ENCODE measurements around the gene HS3ST1.

HS3ST1 gene

DNA sequence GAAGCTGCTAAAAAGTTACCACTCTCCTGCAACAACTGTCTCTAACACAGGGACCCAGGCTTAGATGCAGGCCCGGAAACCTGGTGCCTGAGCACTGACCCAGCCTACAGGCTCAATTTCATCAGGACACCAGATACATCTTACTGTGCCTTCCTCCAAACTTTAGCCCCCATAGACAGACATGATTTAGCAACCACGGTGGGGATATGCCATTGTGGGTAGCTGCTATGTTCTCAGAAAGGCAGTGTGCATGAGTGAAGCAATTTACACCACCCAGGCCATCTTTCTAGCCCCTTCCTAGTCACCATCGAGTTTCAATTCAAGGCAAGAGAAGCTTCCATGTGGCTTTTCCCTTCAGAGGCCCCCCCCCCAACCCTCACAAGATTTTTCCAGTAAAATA lies 2.7 kb downstream of the HS3ST1 start:
- Histone ChIP-seq H3K36me3 (ENCODE audit: control insufficient read depth, low read length) (no peaks in the 10 kb centered on the region), H3K4me3 (ENCODE audit: low read length) (no peak overlapping the region), H3K27ac (ENCODE audit: low read depth, low read length) (no peak overlapping the region), H3K4me1 (ENCODE audit: control insufficient read depth, low read length) (peaks cover 14% of the 10 kb centered on the region), H3K4me2 (ENCODE audit: low read length) (no peak overlapping the region), H3K9me3 (ENCODE audit: control insufficient read depth, insufficient read depth, low read length) (no peaks in the 10 kb centered on the region), H3F3A (ENCODE audit: control insufficient read depth, insufficient read depth) (no peaks in the 10 kb centered on the region), H4K20me1 (ENCODE audit: control insufficient read depth, insufficient read depth, low read depth, low read length) (no peaks in the 10 kb centered on the region), H3K9me2 (replicated peaks; ENCODE audit: control insufficient read depth, low read length) (no peaks in the 10 kb centered on the region), H3K79me2 (ENCODE audit: control insufficient read depth, low read length) (no peaks in the 10 kb centered on the region), H3K27me3 (ENCODE audit: control insufficient read depth, low read length) (peaks cover 16% of the 10 kb centered on the region)
- no peak for TF ChIP-seq EZH2phosphoT487 (IDR thresholded peaks at IDR 0.05; ENCODE audit: borderline replicate concordance, low read length)
- TF ChIP-seq, protein P1, sequence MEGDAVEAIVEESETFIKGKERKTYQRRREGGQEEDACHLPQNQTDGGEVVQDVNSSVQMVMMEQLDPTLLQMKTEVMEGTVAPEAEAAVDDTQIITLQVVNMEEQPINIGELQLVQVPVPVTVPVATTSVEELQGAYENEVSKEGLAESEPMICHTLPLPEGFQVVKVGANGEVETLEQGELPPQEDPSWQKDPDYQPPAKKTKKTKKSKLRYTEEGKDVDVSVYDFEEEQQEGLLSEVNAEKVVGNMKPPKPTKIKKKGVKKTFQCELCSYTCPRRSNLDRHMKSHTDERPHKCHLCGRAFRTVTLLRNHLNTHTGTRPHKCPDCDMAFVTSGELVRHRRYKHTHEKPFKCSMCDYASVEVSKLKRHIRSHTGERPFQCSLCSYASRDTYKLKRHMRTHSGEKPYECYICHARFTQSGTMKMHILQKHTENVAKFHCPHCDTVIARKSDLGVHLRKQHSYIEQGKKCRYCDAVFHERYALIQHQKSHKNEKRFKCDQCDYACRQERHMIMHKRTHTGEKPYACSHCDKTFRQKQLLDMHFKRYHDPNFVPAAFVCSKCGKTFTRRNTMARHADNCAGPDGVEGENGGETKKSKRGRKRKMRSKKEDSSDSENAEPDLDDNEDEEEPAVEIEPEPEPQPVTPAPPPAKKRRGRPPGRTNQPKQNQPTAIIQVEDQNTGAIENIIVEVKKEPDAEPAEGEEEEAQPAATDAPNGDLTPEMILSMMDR (IDR thresholded peaks at IDR 0.05; ENCODE audit: low read depth, low read length, poor library complexity, severe bottlenecking) = no peak

DNA sequence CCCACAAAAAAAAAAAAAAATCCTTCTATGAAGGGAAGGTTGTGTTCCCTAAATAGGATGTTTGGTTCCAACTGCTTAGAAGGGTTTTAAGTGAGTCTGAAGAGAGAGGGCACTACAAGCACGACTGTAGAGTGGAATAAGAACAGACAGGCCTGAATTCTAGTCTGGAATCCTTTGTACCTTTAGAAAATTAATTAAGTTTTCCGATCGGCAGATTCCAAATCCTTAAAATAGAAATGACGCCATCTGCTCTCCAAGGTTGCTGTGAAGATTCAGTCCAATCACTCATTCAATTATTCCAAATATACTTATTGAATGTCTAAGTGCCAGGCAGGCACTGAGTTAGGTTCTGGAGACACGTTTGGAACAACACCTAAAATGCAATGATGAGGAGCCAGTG lies 3.8 kb downstream of the HS3ST1 start:
- no peaks in the 10 kb centered on the region for H3K79me2 ChIP-seq (ENCODE audit: control insufficient read depth, low read length)
- peaks cover 16% of the 10 kb centered on the region for H3K27me3 ChIP-seq (ENCODE audit: control insufficient read depth, low read length)

DNA sequence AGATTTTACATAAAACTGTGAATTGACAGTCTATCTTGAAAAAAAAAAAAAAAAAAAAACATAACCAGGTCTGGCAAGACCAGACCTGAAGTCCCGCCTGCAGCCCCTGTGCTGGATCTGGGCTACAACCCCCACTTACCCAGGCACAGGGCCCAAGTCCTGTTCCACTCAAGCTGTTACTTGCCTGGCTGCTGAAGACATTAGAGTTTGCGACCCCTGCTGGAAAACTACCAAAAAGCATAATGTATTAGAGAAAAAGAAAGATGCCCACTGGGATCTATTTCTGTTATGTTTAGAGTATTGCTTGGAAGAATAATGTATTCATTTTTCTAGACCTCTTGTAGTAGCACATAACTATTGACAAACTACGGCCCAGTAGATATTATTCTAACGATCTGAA lies 4.7 kb downstream of the HS3ST1 start:
- H3K27me3 ChIP-seq (ENCODE audit: control insufficient read depth, low read length) = peaks cover 16% of the 10 kb centered on the region
- no peak overlapping the region for H3K4me3 ChIP-seq (ENCODE audit: low read length)
- no peak overlapping the region for H3K4me2 ChIP-seq (ENCODE audit: low read length)
- H3K4me1 ChIP-seq (ENCODE audit: control insufficient read depth, low read length) = peaks cover 13% of the 10 kb centered on the region
- no peaks in the 10 kb centered on the region for H4K20me1 ChIP-seq (ENCODE audit: control insufficient read depth, insufficient read depth, low read depth, low read length)
- H3K79me2 ChIP-seq (ENCODE audit: control insufficient read depth, low read length) = no peaks in the 10 kb centered on the region
- H3K9me3 ChIP-seq (ENCODE audit: control insufficient read depth, insufficient read depth, low read length) = no peaks in the 10 kb centered on the region
- H3K36me3 ChIP-seq (ENCODE audit: control insufficient read depth, low read length) = no peaks in the 10 kb centered on the region
- H3K27ac ChIP-seq (ENCODE audit: low read depth, low read length) = no peak overlapping the region
- TF ChIP-seq, protein P1 (IDR thresholded peaks at IDR 0.05; ENCODE audit: low read depth, low read length, poor library complexity, severe bottlenecking) = peak; percentile 72
- TF ChIP-seq EZH2phosphoT487 (IDR thresholded peaks at IDR 0.05; ENCODE audit: borderline replicate concordance, low read length) = no peak
- H3F3A ChIP-seq (ENCODE audit: control insufficient read depth, insufficient read depth) = no peaks in the 10 kb centered on the region
- H3K9me2 ChIP-seq (replicated peaks; ENCODE audit: control insufficient read depth, low read length) = no peaks in the 10 kb centered on the region

More for the DNA sequence above, 3.8 kb downstream of the HS3ST1 start:
- Histone ChIP-seq H3K4me1 (ENCODE audit: control insufficient read depth, low read length) (peaks cover 16% of the 10 kb centered on the region), H3F3A (ENCODE audit: control insufficient read depth, insufficient read depth) (no peaks in the 10 kb centered on the region), H3K27ac (ENCODE audit: low read depth, low read length) (no peak overlapping the region), H3K9me2 (replicated peaks; ENCODE audit: control insufficient read depth, low read length) (no peaks in the 10 kb centered on the region), H3K36me3 (ENCODE audit: control insufficient read depth, low read length) (no peaks in the 10 kb centered on the region), H3K4me3 (ENCODE audit: low read length) (no peak overlapping the region), H4K20me1 (ENCODE audit: control insufficient read depth, insufficient read depth, low read depth, low read length) (no peaks in the 10 kb centered on the region), H3K9me3 (ENCODE audit: control insufficient read depth, insufficient read depth, low read length) (no peaks in the 10 kb centered on the region), H3K4me2 (ENCODE audit: low read length) (no peak overlapping the region)
- TF ChIP-seq EZH2phosphoT487 (IDR thresholded peaks at IDR 0.05; ENCODE audit: borderline replicate concordance, low read length) = no peak
- TF ChIP-seq, protein P1 (IDR thresholded peaks at IDR 0.05; ENCODE audit: low read depth, low read length, poor library complexity, severe bottlenecking) = no peak

All from DOHH2 (cell line).